ENCODE results near the gene GABBR1. TPM values are rescaled to one million over a fixed set of nuclear protein-coding genes. Genes with fewer than 3 reads are reported as not detected.

The GABBR1 gene
- polyA plus RNA-seq, 1 of the 3 experiments (the other 2 are of a cell fraction), result 26.8 TPM

GRCh38 chr6:29590218-29590808 is 42.7 kb downstream of the GABBR1 start:
- 55% methylated on average over 4 of the region's 4 CpGs for WGBS (ENCODE audit: low lambda C conversion rate)
- POLR2A ChIA-PET, result no interaction called here
- H3K79me2 ChIP-seq (ENCODE audit: insufficient read depth), result no peaks in the 10 kb centered on the region

More at GRCh38 chr6:29590218-29590808, 42.7 kb downstream of the GABBR1 start:
- TF ChIP-seq FOXJ3 (CRISPR knock-in tag; IDR thresholded peaks at IDR 0.05) (no peak), MEF2A (IDR thresholded peaks at IDR 0.05; ENCODE audit: borderline replicate concordance, low read depth) (no peak), EP300 (IDR thresholded peaks at IDR 0.05; ENCODE audit: borderline replicate concordance in 1 of 2, low read depth in 1 of 2, low read length in 1 of 2) (no peak), TEAD4 (IDR thresholded peaks at IDR 0.05; ENCODE audit: borderline replicate concordance, insufficient read depth) (no peak), MAX (IDR thresholded peaks at IDR 0.05; ENCODE audit: low read depth) (no peak), CHD2 (IDR thresholded peaks at IDR 0.05; ENCODE audit: low read length, partially characterized antibody) (no peak), NRF1 (IDR thresholded peaks at IDR 0.05; ENCODE audit: low read depth, low read length) (no peak), ZBTB33 (IDR thresholded peaks at IDR 0.05; ENCODE audit: borderline replicate concordance, low read depth) (no peak), SMC3 (IDR thresholded peaks at IDR 0.05; ENCODE audit: low read depth, low read length) (no peak), IRF3 (IDR thresholded peaks at IDR 0.05; ENCODE audit: low read depth, low read length) (no peak), JUND (IDR thresholded peaks at IDR 0.05) (no peak), FOSL2 (IDR thresholded peaks at IDR 0.05; ENCODE audit: borderline replicate concordance, low read depth) (no peak), PBX3 (IDR thresholded peaks at IDR 0.05) (no peak), CTCF (IDR thresholded peaks at IDR 0.05) (no peak)
- no peak for DNase-seq
- no peak overlapping the region for H3K4me2 ChIP-seq
- no peak overlapping the region for H3K27ac ChIP-seq (ENCODE audit: low read depth in 2 of 2, low read length in 1 of 2)
- CTCF ChIA-PET, result interaction anchor here (0.6 to 2.8 kb wide), 12 partner anchors 8 to 905 kb away, joined by 3 to 22 read pairs (median 5); no protein-coding TSS in a partner anchor
- no peak overlapping the region for H3K4me3 ChIP-seq (ENCODE audit: low read depth in 2 of 2, low read length in 1 of 2)
- peaks cover 19% of the 10 kb centered on the region; the same call in 1 of the 2 replicates for H3K27me3 ChIP-seq (ENCODE audit: insufficient read depth)
- H3K4me1 ChIP-seq (ENCODE audit: control insufficient read depth in 1 of 2, insufficient read depth in 2 of 2, low read depth in 1 of 2, low read length in 1 of 2), result no peaks in the 10 kb centered on the region; a peak in 1 of 4 replicates
- H3K9me2 ChIP-seq, result no peaks in the 10 kb centered on the region
- H3F3A ChIP-seq (replicated peaks; ENCODE audit: insufficient read depth), result no peaks in the 10 kb centered on the region
- no peak overlapping the region for H3K9ac ChIP-seq
- H4K20me1 ChIP-seq (ENCODE audit: insufficient read depth), result no peaks in the 10 kb centered on the region
- no peak overlapping the region for H2AFZ ChIP-seq (ENCODE audit: low read depth)
- no peaks in the 10 kb centered on the region for H3K36me3 ChIP-seq (replicated peaks in 1 of 2; ENCODE audit: control insufficient read depth in 1 of 2, insufficient read depth in 2 of 2, low read length in 1 of 2)
- no peaks in the 10 kb centered on the region for H3K9me3 ChIP-seq
